Retinal pigment epithelial cell (primary cell): ENCODE data around the gene MYB.
"Not testable (repeated sequence)": the region's sequence is repeated elsewhere in the genome, so short reads cannot be mapped to it uniquely, and the experiment has no call there.

Experiments
- DNase-seq: peaks from one replicate; pipeline ENCODE4 v3.0.0-alpha.2; 2010; ENCODE audit warnings: low read depth
- H3K4me3 ChIP-seq: 2 replicates; pipeline ENCODE4 v1.5.1; 2011; ENCODE audit warnings: mild to moderate bottlenecking, low read length, control low read depth, moderate library complexity
- TF ChIP-seq, protein P1 (sequence below): conservative IDR thresholded peaks from 2 replicates; pipeline ENCODE4 v1.5.1; 2011; ENCODE audit warnings: low read depth, low read length, control low read depth, inconsistent platforms

The MYB gene

GRCh38 chr6:135180542-135181332 is at the start of gene MYB:
Gene MYB, plus strand, starts transcription at chr6:135181308. Its CDS starts 206 bp downstream, at chr6:135181514.
- peak within 1 kb of the TSS; percentile 55 for H3K4me3 ChIP-seq
- DNase-seq, result no peak
- TF ChIP-seq, protein P1, sequence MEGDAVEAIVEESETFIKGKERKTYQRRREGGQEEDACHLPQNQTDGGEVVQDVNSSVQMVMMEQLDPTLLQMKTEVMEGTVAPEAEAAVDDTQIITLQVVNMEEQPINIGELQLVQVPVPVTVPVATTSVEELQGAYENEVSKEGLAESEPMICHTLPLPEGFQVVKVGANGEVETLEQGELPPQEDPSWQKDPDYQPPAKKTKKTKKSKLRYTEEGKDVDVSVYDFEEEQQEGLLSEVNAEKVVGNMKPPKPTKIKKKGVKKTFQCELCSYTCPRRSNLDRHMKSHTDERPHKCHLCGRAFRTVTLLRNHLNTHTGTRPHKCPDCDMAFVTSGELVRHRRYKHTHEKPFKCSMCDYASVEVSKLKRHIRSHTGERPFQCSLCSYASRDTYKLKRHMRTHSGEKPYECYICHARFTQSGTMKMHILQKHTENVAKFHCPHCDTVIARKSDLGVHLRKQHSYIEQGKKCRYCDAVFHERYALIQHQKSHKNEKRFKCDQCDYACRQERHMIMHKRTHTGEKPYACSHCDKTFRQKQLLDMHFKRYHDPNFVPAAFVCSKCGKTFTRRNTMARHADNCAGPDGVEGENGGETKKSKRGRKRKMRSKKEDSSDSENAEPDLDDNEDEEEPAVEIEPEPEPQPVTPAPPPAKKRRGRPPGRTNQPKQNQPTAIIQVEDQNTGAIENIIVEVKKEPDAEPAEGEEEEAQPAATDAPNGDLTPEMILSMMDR, result no peak

DNA sequence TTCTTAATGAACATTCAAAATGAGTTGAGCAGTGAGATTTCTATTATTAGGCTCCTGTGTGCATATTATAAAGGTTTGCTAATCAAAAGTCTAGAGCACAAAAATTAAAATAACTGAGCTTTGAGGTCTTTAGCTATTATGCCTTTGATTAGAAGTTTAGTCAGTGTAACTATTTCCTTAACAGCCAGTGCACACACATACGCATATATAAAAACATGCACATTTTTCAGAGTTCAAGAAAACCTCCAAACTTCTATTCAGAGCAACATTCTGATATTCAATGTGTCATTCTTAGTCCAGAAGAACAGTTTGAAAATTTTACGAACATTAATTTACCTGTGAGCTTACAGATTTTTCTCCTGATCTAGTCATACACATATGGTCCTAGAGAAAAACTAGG is 48.3 kb upstream of the MYB start:
- DNase-seq, result no peak
- no peak overlapping the region for H3K4me3 ChIP-seq
- TF ChIP-seq, protein P1, result no peak

GRCh38 chr6:135135835-135136234 is 45.3 kb upstream of the MYB start:
- H3K4me3 ChIP-seq, result no peak overlapping the region
- TF ChIP-seq, protein P1, result no peak
- no peak for DNase-seq

- no peak overlapping the region for H3K4me3 ChIP-seq
- TF ChIP-seq, protein P1, result no peak
- no peak for DNase-seq
Measured at GRCh38 chr6:135137826-135138225, 43.3 kb upstream of the MYB start.

GRCh38 chr6:135141182-135141581 is 39.9 kb upstream of the MYB start:
- no peak for DNase-seq
- TF ChIP-seq, protein P1, result no peak
- no peak overlapping the region for H3K4me3 ChIP-seq

- no peak for DNase-seq
- TF ChIP-seq, protein P1, result no peak
- no peak overlapping the region for H3K4me3 ChIP-seq
Measured at GRCh38 chr6:135141728-135142127, 39.4 kb upstream of the MYB start.

DNA sequence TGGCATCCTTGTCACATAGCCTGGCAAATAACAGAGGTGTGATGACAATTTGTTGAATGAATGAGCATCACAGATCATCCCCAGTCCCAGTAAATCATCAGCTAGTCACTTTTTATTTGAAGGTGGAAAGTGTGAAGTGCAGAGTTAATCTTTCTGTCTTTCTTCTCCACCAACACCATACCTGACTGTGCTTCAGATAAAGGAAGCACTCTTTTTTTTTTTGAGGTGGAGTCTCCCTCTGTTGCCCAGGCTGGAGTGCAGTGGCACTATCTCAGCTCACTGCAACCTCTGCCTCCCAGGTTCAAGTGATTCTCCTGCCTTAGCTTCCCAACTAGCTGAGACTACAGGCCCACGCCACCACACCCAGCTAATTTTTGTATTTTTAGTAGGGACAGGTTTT is 38.9 kb upstream of the MYB start:
- not testable (repeated sequence) for H3K4me3 ChIP-seq, DNase-seq
